Activated naive CD8-positive, alpha-beta T cell (primary cell): ENCODE data around the gene NOX5.

Source experiments
- H3K27ac Mint-ChIP-seq: one replicate; pipeline ENCODE4 v1.8.0; 2021; ENCODE audit warnings: mixed read lengths
- H3K27me3 Mint-ChIP-seq: one replicate; pipeline ENCODE4 v1.8.0; 2021; ENCODE audit warnings: mixed read lengths
- H3K36me3 Mint-ChIP-seq: one replicate; pipeline ENCODE4 v1.8.0; 2021; ENCODE audit warnings: mixed read lengths
- H3K4me1 Mint-ChIP-seq: one replicate; pipeline ENCODE4 v1.8.0; 2021; ENCODE audit warnings: low read depth, mixed read lengths
- H3K4me3 Mint-ChIP-seq: one replicate; pipeline ENCODE4 v1.8.0; 2021; ENCODE audit warnings: mild to moderate bottlenecking, mixed read lengths
- H3K9me3 Mint-ChIP-seq: one replicate; pipeline ENCODE4 v1.8.0; 2021; ENCODE audit warnings: low read depth, mixed read lengths

NOX5 gene

DNA sequence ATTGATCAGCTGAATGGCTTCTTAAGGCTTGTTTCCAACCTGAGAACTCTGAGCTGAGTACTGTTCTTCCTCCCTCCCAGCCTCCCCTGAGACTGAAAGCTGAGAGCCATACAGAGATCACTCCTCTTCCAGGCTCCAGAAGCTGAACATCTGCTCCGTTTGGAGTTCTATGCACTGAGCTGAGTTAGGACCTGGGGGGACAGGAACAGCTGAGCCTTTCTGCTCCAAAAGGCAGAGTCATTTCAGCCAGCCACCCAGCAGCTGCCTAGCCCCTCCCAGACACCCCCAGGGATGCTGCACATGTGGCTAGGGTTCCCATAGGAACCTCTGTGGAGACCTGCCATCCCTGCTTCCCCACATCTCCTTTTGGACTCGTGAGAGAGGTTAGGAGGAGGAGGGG, 81.7 kb downstream of the NOX5 start:
- peaks cover 3% of the 10 kb centered on the region for H3K27me3 Mint-ChIP-seq
- H3K4me3 Mint-ChIP-seq = no peak overlapping the region
- H3K4me1 Mint-ChIP-seq = no peaks in the 10 kb centered on the region
- H3K36me3 Mint-ChIP-seq = no peaks in the 10 kb centered on the region
- no peak overlapping the region for H3K27ac Mint-ChIP-seq
- H3K9me3 Mint-ChIP-seq = no peaks in the 10 kb centered on the region

DNA sequence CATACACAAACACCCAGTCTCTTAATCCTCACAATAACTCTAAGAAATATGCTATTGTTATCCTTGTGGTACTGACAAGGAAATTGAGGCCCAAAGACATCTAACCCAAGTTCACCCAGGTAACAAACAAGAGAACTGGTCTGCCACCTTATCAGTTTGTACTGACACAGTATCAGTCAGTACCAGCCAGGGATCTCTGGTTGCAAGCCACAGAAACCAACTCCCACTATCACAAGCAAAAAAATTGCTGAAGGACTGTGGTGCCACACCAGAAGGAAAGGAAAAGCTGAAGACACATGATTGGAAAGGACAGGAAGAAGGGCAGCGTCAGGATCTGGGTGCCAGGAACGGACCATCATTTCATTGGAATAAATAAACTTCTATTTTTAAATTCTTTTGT, 82.1 kb downstream of the NOX5 start:
- no peak overlapping the region for H3K27ac Mint-ChIP-seq
- no peaks in the 10 kb centered on the region for H3K9me3 Mint-ChIP-seq
- H3K4me3 Mint-ChIP-seq = no peak overlapping the region
- H3K36me3 Mint-ChIP-seq = no peaks in the 10 kb centered on the region
- peaks cover 1% of the 10 kb centered on the region for H3K27me3 Mint-ChIP-seq
- H3K4me1 Mint-ChIP-seq = no peaks in the 10 kb centered on the region

- H3K27ac Mint-ChIP-seq = no peak overlapping the region
- peaks cover 1% of the 10 kb centered on the region for H3K27me3 Mint-ChIP-seq
- H3K36me3 Mint-ChIP-seq = no peaks in the 10 kb centered on the region
- peaks cover 9% of the 10 kb centered on the region for H3K4me1 Mint-ChIP-seq
- H3K9me3 Mint-ChIP-seq = no peaks in the 10 kb centered on the region
- no peak overlapping the region for H3K4me3 Mint-ChIP-seq
Observed at GRCh38 chr15:69098771-69099170, 84.3 kb downstream of the NOX5 start.

DNA sequence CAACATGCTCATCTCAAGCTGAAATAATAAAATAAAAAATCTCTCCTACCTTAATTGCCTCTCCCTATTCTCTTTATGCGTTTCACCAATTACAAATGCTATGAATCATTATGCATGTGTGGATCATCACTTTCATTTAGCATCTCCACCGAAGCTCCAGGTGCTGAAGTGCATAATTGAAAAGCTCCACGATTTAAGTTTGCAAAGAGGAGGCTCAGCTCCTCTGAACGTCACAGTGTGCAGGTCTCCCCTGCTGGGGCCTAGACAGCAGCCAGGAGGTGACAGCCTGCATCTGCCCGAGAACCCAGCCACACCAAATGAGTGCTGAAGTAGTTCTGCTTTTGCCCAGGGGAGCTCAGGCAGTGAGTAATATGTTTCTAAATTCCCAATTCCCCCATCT, 85.4 kb downstream of the NOX5 start:
- H3K4me1 Mint-ChIP-seq = peaks cover 16% of the 10 kb centered on the region
- H3K4me3 Mint-ChIP-seq = no peak overlapping the region
- H3K9me3 Mint-ChIP-seq = no peaks in the 10 kb centered on the region
- peaks cover 1% of the 10 kb centered on the region for H3K27me3 Mint-ChIP-seq
- no peaks in the 10 kb centered on the region for H3K36me3 Mint-ChIP-seq
- no peak overlapping the region for H3K27ac Mint-ChIP-seq

DNA sequence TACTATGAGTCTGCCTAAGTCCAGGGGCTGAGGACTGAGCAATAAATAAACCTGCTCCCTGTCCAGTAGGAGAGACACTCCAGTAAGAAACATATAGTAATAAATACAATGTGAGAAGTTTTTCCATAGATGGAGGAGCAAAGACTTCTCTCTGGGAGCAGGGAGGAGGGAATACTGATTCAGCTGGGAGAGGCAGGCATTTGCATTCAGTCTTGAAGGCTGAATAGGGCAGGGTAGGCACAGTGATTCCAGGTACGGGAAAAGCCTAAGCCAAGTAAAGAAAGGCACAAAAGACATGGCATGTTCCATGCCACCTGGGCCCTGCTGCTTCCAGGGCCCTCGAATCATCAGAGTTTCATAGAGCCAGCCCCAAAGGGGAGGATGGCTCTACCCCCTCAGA, 86.3 kb downstream of the NOX5 start:
- Mint-ChIP-seq H3K9me3 (no peaks in the 10 kb centered on the region), H3K36me3 (no peaks in the 10 kb centered on the region)

DNA sequence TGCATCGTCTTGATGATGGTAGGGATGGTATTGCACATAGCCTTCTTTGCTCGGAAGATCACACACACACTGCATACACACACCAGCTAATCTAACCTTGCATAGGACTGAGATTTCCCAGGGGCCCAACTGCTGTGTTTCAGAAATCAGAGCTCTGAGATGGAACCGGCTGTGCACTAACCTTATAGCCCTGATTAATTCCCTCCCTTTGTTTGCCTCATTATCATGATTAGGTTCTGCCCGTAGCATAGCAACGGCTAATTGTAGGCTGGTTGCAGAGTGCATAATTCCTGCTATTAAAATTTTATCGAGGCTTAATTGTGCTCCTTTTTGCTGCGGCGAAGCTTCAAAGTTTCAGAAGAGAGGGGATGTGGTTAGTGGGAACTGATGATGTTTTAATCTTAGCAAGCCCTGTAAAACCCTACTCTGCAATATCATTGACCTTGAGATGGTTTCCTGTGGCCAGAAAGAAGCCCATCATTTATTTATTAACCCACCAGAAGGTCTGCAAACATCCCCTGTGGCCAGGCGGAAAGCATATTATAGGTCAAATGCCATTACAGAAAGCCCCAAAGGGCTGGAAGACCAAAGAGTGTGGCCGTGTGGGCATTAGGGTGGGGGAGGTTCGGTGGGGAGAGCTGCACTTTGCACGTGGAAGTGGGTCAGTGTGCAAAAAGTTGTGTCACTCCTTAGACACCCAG, 89.7 kb downstream of the NOX5 start:
- Mint-ChIP-seq H3K9me3 (no peaks in the 10 kb centered on the region), H3K36me3 (no peaks in the 10 kb centered on the region), H3K27ac (no peak overlapping the region), H3K27me3 (no peaks in the 10 kb centered on the region), H3K4me1 (peaks cover 26% of the 10 kb centered on the region), H3K4me3 (no peak overlapping the region)

More for the DNA sequence above, 86.3 kb downstream of the NOX5 start:
- Mint-ChIP-seq H3K4me3 (no peak overlapping the region), H3K4me1 (peaks cover 16% of the 10 kb centered on the region), H3K27ac (no peak overlapping the region), H3K27me3 (no peaks in the 10 kb centered on the region)

GRCh38 chr15:69105451-69105985, 91.0 kb downstream of the NOX5 start:
- Mint-ChIP-seq H3K36me3 (no peaks in the 10 kb centered on the region), H3K27me3 (no peaks in the 10 kb centered on the region), H3K4me1 (peaks cover 26% of the 10 kb centered on the region), H3K9me3 (no peaks in the 10 kb centered on the region), H3K4me3 (no peak overlapping the region), H3K27ac (no peak overlapping the region)

DNA sequence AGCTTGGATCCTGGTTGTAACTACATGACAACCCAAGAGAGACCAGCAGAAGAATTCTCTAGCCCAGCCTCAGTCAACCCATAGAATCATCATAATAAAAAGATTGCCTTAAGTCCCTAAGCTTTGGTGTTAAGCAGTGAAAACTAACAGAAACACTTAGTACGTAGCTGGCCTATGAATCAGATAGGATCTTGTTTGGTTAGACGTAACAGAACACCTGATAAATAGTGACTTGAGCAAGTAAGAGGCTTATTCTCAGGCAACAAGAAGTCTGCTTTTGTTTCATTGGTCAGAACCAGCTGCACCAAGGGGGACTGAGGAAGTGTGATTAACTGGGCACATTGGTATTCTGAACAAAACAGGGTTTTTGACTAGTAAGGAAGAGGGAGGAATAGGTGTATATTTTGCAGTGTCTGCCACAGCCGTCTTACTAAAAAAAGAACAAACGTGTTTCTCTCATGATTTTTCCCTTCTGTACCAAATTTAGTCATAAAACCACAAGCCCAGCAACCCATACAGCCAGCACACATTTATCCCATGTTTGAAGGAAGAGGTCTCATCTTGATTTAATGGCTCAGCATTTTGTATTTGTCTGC, 92.6 kb downstream of the NOX5 start:
- Mint-ChIP-seq H3K27ac (no peak overlapping the region), H3K4me3 (no peak overlapping the region), H3K36me3 (no peaks in the 10 kb centered on the region), H3K9me3 (no peaks in the 10 kb centered on the region), H3K4me1 (peaks cover 26% of the 10 kb centered on the region), H3K27me3 (no peaks in the 10 kb centered on the region)
